PC-3 (cell line): Measurements from ENCODE around the gene TOMM20. TPM values are rescaled to one million over a fixed set of nuclear protein-coding genes. Genes with fewer than 3 reads are reported as not detected.

Source experiments
- ATAC-seq: fragments of 200-7000 bp; cut with Tn5 transposase; 2 replicates; pipeline ENCODE4 v1.9.1; 2020; ENCODE audit warnings: mild to moderate bottlenecking, moderate library complexity
- BruUV-seq: library from RNA; stranded (reverse); fragments of 400-500 nt; replicated peaks from 2 replicates; lab custom pipeline; 2021; lab: Mats Ljungman, UMichigan
- CTCF ChIA-PET: fragments of 300-600 bp; sonication (Branson Sonifier 250); formaldehyde crosslinking; loops from one replicate; lab custom pipeline; 2022; ENCODE audit warnings: antibody characterized with exemption; lab: Charles Lee
- POLR2A ChIA-PET: fragments of 300-600 bp; sonication (Branson Sonifier 250); formaldehyde crosslinking; loops from one replicate; lab custom pipeline; 2022; ENCODE audit warnings: antibody characterized with exemption; ENCODE audit not compliant: unreplicated experiment; lab: Charles Lee
- DNase-seq: peaks from one replicate; pipeline ENCODE4 v3.0.0-alpha.2; 2015
- H2AFZ ChIP-seq: fragments of 300-600 bp; sonication (generic); 2 replicates; pipeline ENCODE4 v1.6.0; 2016; ENCODE audit warnings: antibody characterized with exemption, low read length
- H3F3A ChIP-seq: fragments of 300-600 bp; sonication (generic); one replicate; pipeline ENCODE4 v1.6.0; 2017; ENCODE audit warnings: antibody characterized with exemption, low read length, control low read depth, mild to moderate bottlenecking; ENCODE audit not compliant: unreplicated experiment
- H3K27ac ChIP-seq: fragments of 300-600 bp; sonication (generic); 2 replicates; pipeline ENCODE4 v1.5.1; 2016; ENCODE audit warnings: mild to moderate bottlenecking, low read length
- H3K27me3 ChIP-seq: fragments of 300-600 bp; sonication (generic); 2 replicates; pipeline ENCODE4 v1.6.1; 2016; ENCODE audit warnings: low read length, mixed read lengths
- H3K36me3 ChIP-seq: fragments of 300-600 bp; sonication (generic); 2 replicates; pipeline ENCODE4 v1.6.1; 2016; ENCODE audit warnings: low read depth, mixed run types, low read length, mixed read lengths
- H3K4me1 ChIP-seq: fragments of 300-600 bp; sonication (generic); 2 replicates; pipeline ENCODE4 v1.5.1; 2016; ENCODE audit warnings: low read length; ENCODE audit not compliant: insufficient read depth
- H3K4me2 ChIP-seq: fragments of 300-600 bp; sonication (generic); 2 replicates; pipeline ENCODE4 v1.6.0; 2016; ENCODE audit warnings: low read length
- H3K4me3 ChIP-seq: fragments of 300-600 bp; sonication (generic); 2 replicates; pipeline ENCODE4 v1.5.1; 2016; ENCODE audit warnings: mild to moderate bottlenecking, low read length, mixed read lengths
- H3K79me2 ChIP-seq: fragments of 300-600 bp; sonication (generic); 2 replicates; pipeline ENCODE4 v1.6.1; 2017; ENCODE audit warnings: low read length, mixed read lengths
- H3K9ac ChIP-seq: fragments of 300-600 bp; sonication (generic); 2 replicates; pipeline ENCODE4 v1.6.0; 2016; ENCODE audit warnings: mild to moderate bottlenecking, low read length
- H3K9me2 ChIP-seq: fragments of 300-600 bp; sonication (generic); replicated peaks from 2 replicates; pipeline ENCODE4 v1.6.1; 2016; ENCODE audit warnings: mixed run types, low read length, mixed read lengths
- H3K9me3 ChIP-seq: fragments of 300-600 bp; sonication (generic); 2 replicates; pipeline ENCODE4 v1.6.1; 2016; ENCODE audit warnings: low read length, mixed read lengths
- H4K20me1 ChIP-seq: fragments of 300-600 bp; sonication (generic); 2 replicates; pipeline ENCODE4 v1.6.1; 2016; ENCODE audit warnings: low read length, mixed read lengths
- CTCF ChIP-seq: fragments of 300-600 bp; sonication (generic); conservative IDR thresholded peaks from 2 replicates; pipeline ENCODE4 v1.5.1; 2017; ENCODE audit warnings: antibody characterized with exemption, low read depth, mild to moderate bottlenecking, low read length
- EZH2 ChIP-seq: fragments of 300-600 bp; sonication (generic); IDR thresholded peaks from one replicate; pipeline ENCODE4 v1.6.1; 2017; ENCODE audit warnings: antibody characterized with exemption, mild to moderate bottlenecking, low read length; ENCODE audit not compliant: unreplicated experiment
- EZH2phosphoT487 ChIP-seq: fragments of 300-600 bp; sonication (generic); IDR thresholded peaks from 2 replicates; pipeline ENCODE4 v1.6.1; 2018; ENCODE audit warnings: mild to moderate bottlenecking, antibody characterized with exemption, low read length, borderline replicate concordance
- intact Hi-C: fragments of 100-400 bp; cut with micrococcal nuclease; formaldehyde crosslinking; loops from 2 replicates; pipeline ENCODE4 v1.9.0; 2023
- total RNA-seq: library from RNA; depleted of rRNA; stranded (reverse); fragments of >200 nt; gene quantifications from 2 replicates; pipeline ENCODE4 v1.2.3, GENCODE V29; 2014

The TOMM20 gene
- total RNA-seq, 1 experiment from 2014 or later = 48.0 TPM

- Histone ChIP-seq H3K4me1 (peaks cover 11% of the 10 kb centered on the region), H3K36me3 (peaks cover 40% of the 10 kb centered on the region), H3K27me3 (no peaks in the 10 kb centered on the region), H3K4me3 (no peak overlapping the region), H3K4me2 (no peak overlapping the region), H3K27ac (no peak overlapping the region), H3K9ac (no peak overlapping the region), H3K79me2 (peaks cover 7% of the 10 kb centered on the region; the same call in 1 of the 2 replicates), H2AFZ (no peak overlapping the region), H3K9me3 (no peaks in the 10 kb centered on the region), H3F3A (peaks cover 4% of the 10 kb centered on the region), H4K20me1 (0 out of 2 replicates have a peak, but pooled peaks cover 12% of the 10 kb centered on the region), H3K9me2 (no peaks in the 10 kb centered on the region)
- ATAC-seq = no peak
- no peak for DNase-seq
- ChIA-PET POLR2A (no interaction called here), CTCF (no interaction called here)
- no TSS peak for BruUV-seq
- intact Hi-C loops = loop anchor here (10.0 kb wide), 1 partner anchor 57 kb away; the partner anchor contains the start of gene RBM34
- TF ChIP-seq EZH2 (no peak), EZH2phosphoT487 (no peak), CTCF (no peak)
These were observed 20.4 kb downstream of the TOMM20 start for GRCh38 chr1:235108185-235108593.

GRCh38 chr1:235107368-235108184 is 21.1 kb downstream of the TOMM20 start:
- CTCF ChIA-PET = no interaction called here
- no peak for DNase-seq
- no peak overlapping the region for H3K27ac ChIP-seq
- TF ChIP-seq EZH2 (no peak), CTCF (no peak), EZH2phosphoT487 (no peak)
- H2AFZ ChIP-seq = no peak overlapping the region
- H3K9ac ChIP-seq = no peak overlapping the region
- no peaks in the 10 kb centered on the region for H3K27me3 ChIP-seq
- H3F3A ChIP-seq = peaks cover 4% of the 10 kb centered on the region
- no peaks in the 10 kb centered on the region for H3K9me3 ChIP-seq
- no peak overlapping the region for H3K4me2 ChIP-seq
- peaks cover 4% of the 10 kb centered on the region; the same call in 1 of the 2 replicates for H3K79me2 ChIP-seq
- intact Hi-C loops = loop anchor here (10.0 kb wide), 1 partner anchor 57 kb away; the partner anchor contains the start of gene RBM34
- H3K36me3 ChIP-seq = peaks cover 34% of the 10 kb centered on the region
- POLR2A ChIA-PET = interaction anchor here (0.6 kb wide), 1 partner anchor 578 kb away, joined by 4 read pairs; no protein-coding TSS in a partner anchor
- H4K20me1 ChIP-seq = 0 out of 2 replicates have a peak, but pooled peaks cover 6% of the 10 kb centered on the region
- no peak overlapping the region for H3K4me3 ChIP-seq
- no TSS peak for BruUV-seq
- no peaks in the 10 kb centered on the region for H3K9me2 ChIP-seq
- H3K4me1 ChIP-seq = peaks cover 11% of the 10 kb centered on the region
- ATAC-seq = no peak

GRCh38 chr1:235106457-235106856 is 22.2 kb downstream of the TOMM20 start:
- Histone ChIP-seq H3K36me3 (peaks cover 25% of the 10 kb centered on the region; the same call in 1 of the 2 replicates), H3K4me3 (no peak overlapping the region), H3K27me3 (no peaks in the 10 kb centered on the region), H3F3A (peaks cover 4% of the 10 kb centered on the region), H3K9me2 (no peaks in the 10 kb centered on the region), H3K27ac (no peak overlapping the region), H3K4me1 (peaks cover 11% of the 10 kb centered on the region), H3K4me2 (no peak overlapping the region), H2AFZ (no peak overlapping the region), H3K9ac (no peak overlapping the region), H4K20me1 (no peaks in the 10 kb centered on the region), H3K9me3 (no peaks in the 10 kb centered on the region), H3K79me2 (no peaks in the 10 kb centered on the region)
- BruUV-seq = no TSS peak
- ChIA-PET CTCF (no interaction called here), POLR2A (no interaction called here)
- intact Hi-C loops = loop anchor here (10.0 kb wide), 1 partner anchor 58 kb away; the partner anchor contains the start of gene RBM34
- TF ChIP-seq EZH2 (no peak), EZH2phosphoT487 (no peak), CTCF (no peak)
- no peak for DNase-seq
- no peak for ATAC-seq
